ENCODE data around the gene PKN3. TPM values are rescaled to one million over a fixed set of nuclear protein-coding genes. Genes with fewer than 3 reads are reported as not detected.

Gene PKN3
- total RNA-seq, 1 donor from 2014 or later, result 3.1 TPM

DNA sequence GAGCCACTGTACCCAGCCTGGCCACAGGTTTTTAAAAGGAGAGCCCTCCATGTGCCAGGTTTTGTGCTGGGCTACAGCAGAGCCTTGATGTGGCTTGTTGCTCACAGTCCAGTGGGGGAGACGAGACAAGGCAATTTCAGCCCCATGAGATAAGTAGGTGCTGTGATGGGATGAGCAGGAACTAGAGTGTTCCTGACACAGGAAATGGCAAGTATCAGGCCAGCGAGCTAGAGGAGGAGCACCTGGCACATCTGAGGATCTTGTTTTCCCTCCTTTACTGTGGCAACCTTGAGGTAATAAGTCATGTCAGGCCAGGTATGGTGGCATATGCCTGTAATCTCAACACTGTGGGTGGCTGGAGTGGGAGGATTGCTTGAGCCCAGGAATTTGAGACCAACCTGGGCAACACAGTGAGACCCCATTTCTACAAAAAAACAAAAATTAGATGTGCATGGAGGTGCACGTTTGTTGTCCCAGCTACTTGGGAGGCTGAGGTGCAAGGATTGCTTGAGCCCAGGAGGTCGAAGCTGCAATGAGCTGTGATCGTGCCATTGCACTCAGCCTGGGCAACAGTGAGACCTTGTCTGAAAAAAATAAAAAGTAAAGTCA, 25.4 kb downstream of the PKN3 start:
- no peak overlapping the region for H3K4me3 Mint-ChIP-seq (ENCODE audit: unreplicated experiment)
- no peak for DNase-seq (ENCODE audit: low read depth)
- Histone ChIP-seq H3K4me1 (ENCODE audit: insufficient read depth, low read length) (peaks cover 7% of the 10 kb centered on the region), H3K4me2 (ENCODE audit: low read length) (no peak overlapping the region), H3K36me3 (ENCODE audit: insufficient read depth, low read length) (no peaks in the 10 kb centered on the region), H3K4me3 (ENCODE audit: insufficient read depth, low read depth, low read length) (no peak overlapping the region), H3K79me2 (ENCODE audit: insufficient read depth, low read length) (no peaks in the 10 kb centered on the region), H4K20me1 (ENCODE audit: insufficient read depth, low read length) (no peaks in the 10 kb centered on the region), H3K27me3 (ENCODE audit: insufficient read depth, low read length) (no peaks in the 10 kb centered on the region), H3K27ac (ENCODE audit: low read depth, low read length) (no peak overlapping the region), H2AFZ (ENCODE audit: low read depth, low read length) (no peak overlapping the region), H3K9me3 (ENCODE audit: insufficient read depth, low read depth, low read length) (no peaks in the 10 kb centered on the region), H3K9ac (ENCODE audit: low read length) (no peak overlapping the region)
- H3K36me3 Mint-ChIP-seq (ENCODE audit: low read depth, unreplicated experiment), result peaks cover 4% of the 10 kb centered on the region
- FAIRE-seq, result no peak
- H3K4me1 Mint-ChIP-seq (ENCODE audit: low read depth, unreplicated experiment), result peaks cover 3% of the 10 kb centered on the region
- no peaks in the 10 kb centered on the region for H3K9me3 Mint-ChIP-seq (ENCODE audit: unreplicated experiment)
- no peak overlapping the region for H3K27ac Mint-ChIP-seq (ENCODE audit: unreplicated experiment)
- TF ChIP-seq, protein P1, sequence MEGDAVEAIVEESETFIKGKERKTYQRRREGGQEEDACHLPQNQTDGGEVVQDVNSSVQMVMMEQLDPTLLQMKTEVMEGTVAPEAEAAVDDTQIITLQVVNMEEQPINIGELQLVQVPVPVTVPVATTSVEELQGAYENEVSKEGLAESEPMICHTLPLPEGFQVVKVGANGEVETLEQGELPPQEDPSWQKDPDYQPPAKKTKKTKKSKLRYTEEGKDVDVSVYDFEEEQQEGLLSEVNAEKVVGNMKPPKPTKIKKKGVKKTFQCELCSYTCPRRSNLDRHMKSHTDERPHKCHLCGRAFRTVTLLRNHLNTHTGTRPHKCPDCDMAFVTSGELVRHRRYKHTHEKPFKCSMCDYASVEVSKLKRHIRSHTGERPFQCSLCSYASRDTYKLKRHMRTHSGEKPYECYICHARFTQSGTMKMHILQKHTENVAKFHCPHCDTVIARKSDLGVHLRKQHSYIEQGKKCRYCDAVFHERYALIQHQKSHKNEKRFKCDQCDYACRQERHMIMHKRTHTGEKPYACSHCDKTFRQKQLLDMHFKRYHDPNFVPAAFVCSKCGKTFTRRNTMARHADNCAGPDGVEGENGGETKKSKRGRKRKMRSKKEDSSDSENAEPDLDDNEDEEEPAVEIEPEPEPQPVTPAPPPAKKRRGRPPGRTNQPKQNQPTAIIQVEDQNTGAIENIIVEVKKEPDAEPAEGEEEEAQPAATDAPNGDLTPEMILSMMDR (IDR thresholded peaks at IDR 0.05; ENCODE audit: insufficient read depth, low read depth, low read length), result no peak
- TF ChIP-seq EZH2 (IDR thresholded peaks at IDR 0.05; ENCODE audit: insufficient read depth, low read length), result no peak
- no peaks in the 10 kb centered on the region for H3K27me3 Mint-ChIP-seq (ENCODE audit: low read depth, unreplicated experiment)

DNA sequence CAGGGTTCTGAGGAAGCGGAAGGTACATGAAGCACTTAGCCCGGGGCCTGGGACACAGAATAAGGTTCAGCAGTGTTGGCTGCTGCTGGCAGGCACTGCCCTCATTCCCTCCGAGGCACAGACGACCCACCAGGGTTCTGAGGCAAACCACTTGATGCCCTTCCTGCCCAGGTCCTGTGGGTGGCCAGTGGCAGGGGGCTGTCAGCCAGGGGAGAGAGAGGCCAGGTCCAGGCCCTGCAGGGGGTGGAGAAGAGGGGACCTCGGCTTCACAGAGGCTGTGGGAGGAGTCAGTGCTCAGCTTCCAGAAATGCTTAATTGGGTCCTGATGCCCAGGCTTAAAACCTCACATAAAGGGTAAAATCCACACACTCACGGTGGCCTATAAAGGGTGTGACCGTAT, 26.0 kb downstream of the PKN3 start:
- H3K36me3 Mint-ChIP-seq (ENCODE audit: low read depth, unreplicated experiment), result peaks cover 4% of the 10 kb centered on the region
- FAIRE-seq (no peak), DNase-seq (ENCODE audit: low read depth) (no peak)
- H3K9ac ChIP-seq (ENCODE audit: low read length), result no peak overlapping the region
- no peak for TF ChIP-seq EZH2 (IDR thresholded peaks at IDR 0.05; ENCODE audit: insufficient read depth, low read length)
- TF ChIP-seq, protein P1 (IDR thresholded peaks at IDR 0.05; ENCODE audit: insufficient read depth, low read depth, low read length), result no peak
- H3K79me2 ChIP-seq (ENCODE audit: insufficient read depth, low read length), result no peaks in the 10 kb centered on the region
- H3K4me3 Mint-ChIP-seq (ENCODE audit: unreplicated experiment), result no peak overlapping the region
- H3K27ac Mint-ChIP-seq (ENCODE audit: unreplicated experiment), result no peak overlapping the region
- H3K4me1 Mint-ChIP-seq (ENCODE audit: low read depth, unreplicated experiment), result peaks cover 3% of the 10 kb centered on the region
- no peak overlapping the region for H3K27ac ChIP-seq (ENCODE audit: low read depth, low read length)
- no peaks in the 10 kb centered on the region for H3K36me3 ChIP-seq (ENCODE audit: insufficient read depth, low read length)
- no peak overlapping the region for H3K4me2 ChIP-seq (ENCODE audit: low read length)
- no peak overlapping the region for H2AFZ ChIP-seq (ENCODE audit: low read depth, low read length)
- H4K20me1 ChIP-seq (ENCODE audit: insufficient read depth, low read length), result no peaks in the 10 kb centered on the region
- no peaks in the 10 kb centered on the region for H3K9me3 ChIP-seq (ENCODE audit: insufficient read depth, low read depth, low read length)
- no peaks in the 10 kb centered on the region for H3K27me3 ChIP-seq (ENCODE audit: insufficient read depth, low read length)
- no peaks in the 10 kb centered on the region for H3K27me3 Mint-ChIP-seq (ENCODE audit: low read depth, unreplicated experiment)
- no peak overlapping the region for H3K4me3 ChIP-seq (ENCODE audit: insufficient read depth, low read depth, low read length)
- no peaks in the 10 kb centered on the region for H3K9me3 Mint-ChIP-seq (ENCODE audit: unreplicated experiment)
- H3K4me1 ChIP-seq (ENCODE audit: insufficient read depth, low read length), result peaks cover 7% of the 10 kb centered on the region

DNA sequence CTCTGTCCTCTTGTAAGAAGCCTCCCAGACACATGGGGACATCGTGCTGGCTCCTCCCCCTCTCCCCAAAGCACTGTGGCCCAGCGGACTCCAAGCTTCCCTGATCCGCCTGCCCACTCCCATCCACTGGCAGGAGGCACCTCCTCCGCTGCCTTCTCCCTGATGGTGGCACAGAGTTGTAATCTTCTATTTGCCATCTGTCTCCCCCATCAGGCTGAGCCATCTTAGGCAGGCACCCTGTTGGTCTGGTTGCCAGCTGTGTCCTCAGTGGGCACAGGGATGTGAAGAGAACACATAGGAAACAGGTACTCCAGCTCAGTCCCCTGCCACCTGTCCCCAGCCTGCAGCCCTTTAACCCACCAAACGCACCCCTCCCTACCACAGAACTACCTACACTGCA, 27.0 kb downstream of the PKN3 start:
- H3K36me3 Mint-ChIP-seq (ENCODE audit: low read depth, unreplicated experiment), result peaks cover 4% of the 10 kb centered on the region

More for the DNA sequence above, 27.0 kb downstream of the PKN3 start:
- DNase-seq (ENCODE audit: low read depth) (no peak), FAIRE-seq (no peak)
- no peaks in the 10 kb centered on the region for H3K79me2 ChIP-seq (ENCODE audit: insufficient read depth, low read length)
- H3K27ac ChIP-seq (ENCODE audit: low read depth, low read length), result no peak overlapping the region
- Mint-ChIP-seq H3K27me3 (ENCODE audit: low read depth, unreplicated experiment) (no peaks in the 10 kb centered on the region), H3K27ac (ENCODE audit: unreplicated experiment) (no peak overlapping the region), H3K4me1 (ENCODE audit: low read depth, unreplicated experiment) (peaks cover 3% of the 10 kb centered on the region), H3K9me3 (ENCODE audit: unreplicated experiment) (no peaks in the 10 kb centered on the region), H3K4me3 (ENCODE audit: unreplicated experiment) (no peak overlapping the region)
- H3K27me3 ChIP-seq (ENCODE audit: insufficient read depth, low read length), result no peaks in the 10 kb centered on the region
- no peak overlapping the region for H2AFZ ChIP-seq (ENCODE audit: low read depth, low read length)
- no peak overlapping the region for H3K4me3 ChIP-seq (ENCODE audit: insufficient read depth, low read depth, low read length)
- H3K9ac ChIP-seq (ENCODE audit: low read length), result no peak overlapping the region
- H3K9me3 ChIP-seq (ENCODE audit: insufficient read depth, low read depth, low read length), result no peaks in the 10 kb centered on the region
- H4K20me1 ChIP-seq (ENCODE audit: insufficient read depth, low read length), result no peaks in the 10 kb centered on the region
- H3K36me3 ChIP-seq (ENCODE audit: insufficient read depth, low read length), result no peaks in the 10 kb centered on the region
- H3K4me2 ChIP-seq (ENCODE audit: low read length), result no peak overlapping the region
- peaks cover 3% of the 10 kb centered on the region for H3K4me1 ChIP-seq (ENCODE audit: insufficient read depth, low read length)
- no peak for TF ChIP-seq EZH2 (IDR thresholded peaks at IDR 0.05; ENCODE audit: insufficient read depth, low read length)
- TF ChIP-seq, protein P1 (IDR thresholded peaks at IDR 0.05; ENCODE audit: insufficient read depth, low read depth, low read length), result no peak
